ENCODE data around the gene E2F2. TPM values are rescaled to one million over a fixed set of nuclear protein-coding genes. Genes with fewer than 3 reads are reported as not detected.

E2F2 gene
- total RNA-seq, 4 donors from 2014 or later, result under 0.01 to 0.85 (median 0.26) TPM

- TF ChIP-seq CTCF (IDR thresholded peaks at IDR 0.05; ENCODE audit: low read depth), result no peak
Observed at GRCh38 chr1:23574265-23574754, 43.3 kb upstream of the E2F2 start.

DNA sequence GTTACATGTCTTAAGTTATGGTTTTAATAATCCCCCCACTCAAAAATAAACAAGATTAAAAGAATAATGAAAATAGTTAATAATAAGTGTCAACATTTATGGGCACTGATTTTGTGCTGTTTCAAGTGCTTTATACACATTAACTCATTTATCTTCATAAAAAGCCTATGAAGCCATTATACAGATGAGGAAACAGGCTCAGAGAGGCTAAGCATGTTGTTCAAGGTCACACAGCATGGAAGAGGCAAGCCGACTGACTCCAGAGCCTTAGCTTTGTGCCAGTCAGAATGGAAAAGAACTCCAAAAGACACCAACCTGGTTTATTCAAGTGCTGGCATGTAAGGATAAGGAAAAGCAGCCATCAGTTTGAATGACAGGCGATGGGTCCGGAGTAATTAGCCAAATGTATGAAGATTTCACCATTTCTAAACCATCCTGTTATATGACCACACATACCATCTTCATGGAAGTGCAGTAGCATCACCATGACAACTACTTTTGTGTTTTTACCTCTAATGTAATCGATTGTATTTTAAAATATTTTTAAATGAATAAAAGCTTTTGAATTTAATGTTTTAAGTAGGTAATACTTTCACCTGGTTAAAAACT, 42.6 kb upstream of the E2F2 start:
- TF ChIP-seq CTCF (IDR thresholded peaks at IDR 0.05; ENCODE audit: low read depth), result no peak

DNA sequence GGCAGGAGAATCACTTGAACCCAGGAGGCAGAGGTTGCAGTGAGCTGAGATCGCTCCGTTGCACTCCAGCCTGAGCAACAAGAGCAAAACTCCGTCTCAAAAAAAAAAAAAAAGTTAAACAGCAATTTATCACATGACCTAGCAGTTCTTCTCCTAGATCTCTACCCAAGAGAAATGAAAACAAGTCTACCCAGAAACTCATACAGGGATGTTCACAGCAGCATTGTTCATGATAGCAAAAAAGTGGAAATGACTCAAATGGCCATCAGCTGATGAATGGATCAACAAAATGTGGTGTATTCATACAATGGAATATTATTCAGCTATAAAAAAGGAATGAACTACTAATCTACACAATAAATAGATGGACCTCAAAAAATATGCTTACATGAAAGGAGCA, 40.4 kb upstream of the E2F2 start:
- no peak for TF ChIP-seq CTCF (IDR thresholded peaks at IDR 0.05; ENCODE audit: low read depth)

GRCh38 chr1:23570001-23570691, 39.1 kb upstream of the E2F2 start:
- no peak for TF ChIP-seq CTCF (IDR thresholded peaks at IDR 0.05; ENCODE audit: low read depth)

- no peak for TF ChIP-seq CTCF (IDR thresholded peaks at IDR 0.05; ENCODE audit: low read depth)
Observed at GRCh38 chr1:23568608-23569383, 37.8 kb upstream of the E2F2 start.

- TF ChIP-seq CTCF (IDR thresholded peaks at IDR 0.05; ENCODE audit: low read depth), result no peak
Observed at GRCh38 chr1:23567996-23568607, 37.1 kb upstream of the E2F2 start.

- no peak for TF ChIP-seq CTCF (IDR thresholded peaks at IDR 0.05; ENCODE audit: low read depth)
Observed at GRCh38 chr1:23567629-23567995, 36.6 kb upstream of the E2F2 start.
